GM19324 (cell line): ENCODE data around the gene TBCB.
"Not testable (repeated sequence)": the region's sequence is repeated elsewhere in the genome, so short reads cannot be mapped to it uniquely, and the experiment has no call there.

ENCODE experiments used
- ATAC-seq: cut with Tn5 transposase; IDR thresholded peaks from one replicate; pipeline ENCODE4 v1.9.1; 2021; ENCODE audit warnings: mild to moderate bottlenecking, moderate library complexity; ENCODE audit not compliant: unreplicated experiment, low FRiP score

TBCB gene

GRCh38 chr19:36115453-36116343 lies at the start of gene TBCB:
TSS of gene TBCB (plus strand) at chr19:36115468. CDS start at chr19:36115561, 93 bp downstream.
- ATAC-seq: peak; percentile 42

GRCh38 chr19:36067681-36068080 lies 47.6 kb upstream of the TBCB start:
- ATAC-seq: no peak

- ATAC-seq: not testable (repeated sequence)
Observed at GRCh38 chr19:36068810-36069499, 46.3 kb upstream of the TBCB start.

GRCh38 chr19:36072081-36072480 lies 43.2 kb upstream of the TBCB start:
- no peak for ATAC-seq

GRCh38 chr19:36073121-36073876 lies 42.0 kb upstream of the TBCB start:
- ATAC-seq: no peak

- no peak for ATAC-seq
Observed at GRCh38 chr19:36079389-36079945, 35.8 kb upstream of the TBCB start.

GRCh38 chr19:36081385-36081784 lies 33.9 kb upstream of the TBCB start:
- ATAC-seq: no peak

- no peak for ATAC-seq
Observed at GRCh38 chr19:36081894-36082293, 33.4 kb upstream of the TBCB start.

- ATAC-seq: no peak
Observed at GRCh38 chr19:36082916-36083315, 32.4 kb upstream of the TBCB start.

- ATAC-seq: no peak
Observed at GRCh38 chr19:36084231-36085009, 30.8 kb upstream of the TBCB start.

GRCh38 chr19:36086326-36086725 lies 28.9 kb upstream of the TBCB start:
- ATAC-seq: no peak

- no peak for ATAC-seq
Observed at GRCh38 chr19:36089847-36090246, 25.4 kb upstream of the TBCB start.

- no peak for ATAC-seq
Observed at GRCh38 chr19:36090910-36091695, 24.2 kb upstream of the TBCB start.

GRCh38 chr19:36092566-36092965 lies 22.7 kb upstream of the TBCB start:
- no peak for ATAC-seq

- no peak for ATAC-seq
Observed at GRCh38 chr19:36093146-36093662, 22.1 kb upstream of the TBCB start.

- no peak for ATAC-seq
Observed at GRCh38 chr19:36093687-36094086, 21.6 kb upstream of the TBCB start.

- ATAC-seq: no peak
Observed at GRCh38 chr19:36097036-36097435, 18.2 kb upstream of the TBCB start.

GRCh38 chr19:36099166-36099785 lies 16.0 kb upstream of the TBCB start:
- no peak for ATAC-seq
